HepG2 (cell line): ENCODE measurements around the gene BCAS3. TPM values are rescaled to one million over a fixed set of nuclear protein-coding genes. Genes with fewer than 3 reads are reported as not detected.

ENCODE experiments used
- CREB1 ChIP-seq, 2 experiments: fragments of 450-650 bp in 1 of 2; IDR thresholded peaks; 2 replicates each; pipeline ENCODE4 v1.6.1; 2016 to 2017; ENCODE audit warnings: control low read depth in 1 of 2, mild to moderate bottlenecking in 1 of 2, missing compliant biosample characterization in 1 of 2, missing genetic modification characterization in 1 of 2
- FOXA3 ChIP-seq: IDR thresholded peaks from 2 replicates; pipeline ENCODE4 v1.6.1; 2016; ENCODE audit warnings: missing genetic modification reagents, missing compliant biosample characterization
- HNF4G ChIP-seq, 2 experiments: sonication (generic) in 1 of 2; formaldehyde crosslinking in 1 of 2; IDR thresholded peaks; 2 replicates each; pipeline versions ENCODE4 v1.4.0 to v1.6.1; 2011 to 2020; ENCODE audit warnings: borderline replicate concordance in 2 of 2, low read depth in 2 of 2, mild to moderate bottlenecking in 2 of 2, low read length in 1 of 2, missing genetic modification reagents in 1 of 2, moderate library complexity in 1 of 2
- KLF11 ChIP-seq: IDR thresholded peaks from 2 replicates; pipeline ENCODE4 v1.6.1; 2016; ENCODE audit warnings: missing compliant biosample characterization
- MED13 ChIP-seq: sonication (generic); formaldehyde crosslinking; IDR thresholded peaks from 2 replicates; pipeline ENCODE4 v1.5.0; 2020; ENCODE audit warnings: missing genetic modification reagents
- MTA1 ChIP-seq: sonication (generic); formaldehyde crosslinking; IDR thresholded peaks from 2 replicates; pipeline ENCODE4 v1.4.0; 2020; ENCODE audit warnings: missing genetic modification reagents, mild to moderate bottlenecking, borderline replicate concordance
- TGIF2 ChIP-seq: IDR thresholded peaks from 2 replicates; pipeline ENCODE4 v1.6.1; 2016; ENCODE audit warnings: control low read depth, missing compliant biosample characterization
- ZNF143 ChIP-seq: sonication (generic); formaldehyde crosslinking; IDR thresholded peaks from 2 replicates; pipeline ENCODE4 v1.4.0; 2020; ENCODE audit warnings: missing genetic modification reagents
- ZNF17 ChIP-seq: sonication (generic); formaldehyde crosslinking; IDR thresholded peaks from 2 replicates; pipeline ENCODE4 v1.5.0; 2020; ENCODE audit warnings: mild to moderate bottlenecking, missing genetic modification reagents
- ZNF510 ChIP-seq: sonication (generic); formaldehyde crosslinking; IDR thresholded peaks from 2 replicates; pipeline ENCODE4 v1.4.0; 2020; ENCODE audit warnings: low read depth, mild to moderate bottlenecking, missing genetic modification reagents
- polyA plus RNA-seq, 8 experiments: library from polyadenylated mRNA; depleted of rRNA in 3 of 8; stranded (reverse) in 7 of 8; unstranded in 1 of 8; fragments of >200 nt; fragmentation: Illumina TruSeq in 4 of 8; extraction: Trizol in 4 of 8; gene quantifications; 2 replicates each; pipeline versions ENCODE4 v1.2.1 to v1.2.3, GENCODE V29; 2011 to 2016; ENCODE audit warnings: low read depth in 4 of 8, missing spikeins in 1 of 8, mixed read lengths in 1 of 8; ENCODE audit not compliant: insufficient read depth in 1 of 8
- total RNA-seq, 5 experiments: library from RNA; depleted of rRNA; stranded (reverse); fragments of >200 nt; fragmentation: Illumina TruSeq; extraction: Trizol; gene quantifications; 2 replicates each; pipeline ENCODE4 v1.2.3, GENCODE V29; 2016; ENCODE audit warnings: low read depth in 1 of 5
- TF ChIP-seq, protein P1 (sequence below): sonication (generic); formaldehyde crosslinking; IDR thresholded peaks from 2 replicates; pipeline ENCODE4 v1.4.0; 2020; ENCODE audit warnings: missing genetic modification reagents
- TF ChIP-seq, protein P2 (sequence below): sonication (generic); formaldehyde crosslinking; IDR thresholded peaks from 2 replicates; pipeline ENCODE4 v1.4.0; 2020; ENCODE audit warnings: mild to moderate bottlenecking, missing genetic modification reagents
- TF ChIP-seq, protein P3 (sequence below): sonication (generic); formaldehyde crosslinking; IDR thresholded peaks from 2 replicates; pipeline ENCODE4 v1.8.1; 2023; ENCODE audit warnings: mild to moderate bottlenecking, missing genetic modification reagents, borderline replicate concordance
- TF ChIP-seq, protein P4 (sequence below): sonication (generic); formaldehyde crosslinking; IDR thresholded peaks from 2 replicates; pipeline ENCODE4 v1.9.0; 2022; ENCODE audit warnings: low read depth, missing genetic modification reagents
- TF ChIP-seq, protein P5 (sequence below): sonication (generic); formaldehyde crosslinking; IDR thresholded peaks from 2 replicates; pipeline ENCODE4 v1.4.0; 2020; ENCODE audit warnings: mild to moderate bottlenecking, low read depth, missing genetic modification reagents
- TF ChIP-seq, protein P6 (sequence below): sonication (generic); formaldehyde crosslinking; conservative IDR thresholded peaks from 2 replicates; pipeline ENCODE4 v1.8.0; 2022; ENCODE audit warnings: mild to moderate bottlenecking, moderate library complexity, missing genetic modification reagents
- TF ChIP-seq, protein P7 (sequence below), 2 experiments: fragments of 450-650 bp in 1 of 2; sonication (generic) in 1 of 2; formaldehyde crosslinking; IDR thresholded peaks; 2 replicates each; pipeline versions ENCODE4 v1.5.0 to v1.8.0; 2020 to 2022; ENCODE audit warnings: mild to moderate bottlenecking in 1 of 2, missing genetic modification reagents in 1 of 2

BCAS3 gene
- total and polyA plus RNA-seq, 2 of the 13 experiments (the other 11 are each of a cell fraction or from before 2014, with no cell fraction given) = 10.7 to 11.2 TPM

DNA sequence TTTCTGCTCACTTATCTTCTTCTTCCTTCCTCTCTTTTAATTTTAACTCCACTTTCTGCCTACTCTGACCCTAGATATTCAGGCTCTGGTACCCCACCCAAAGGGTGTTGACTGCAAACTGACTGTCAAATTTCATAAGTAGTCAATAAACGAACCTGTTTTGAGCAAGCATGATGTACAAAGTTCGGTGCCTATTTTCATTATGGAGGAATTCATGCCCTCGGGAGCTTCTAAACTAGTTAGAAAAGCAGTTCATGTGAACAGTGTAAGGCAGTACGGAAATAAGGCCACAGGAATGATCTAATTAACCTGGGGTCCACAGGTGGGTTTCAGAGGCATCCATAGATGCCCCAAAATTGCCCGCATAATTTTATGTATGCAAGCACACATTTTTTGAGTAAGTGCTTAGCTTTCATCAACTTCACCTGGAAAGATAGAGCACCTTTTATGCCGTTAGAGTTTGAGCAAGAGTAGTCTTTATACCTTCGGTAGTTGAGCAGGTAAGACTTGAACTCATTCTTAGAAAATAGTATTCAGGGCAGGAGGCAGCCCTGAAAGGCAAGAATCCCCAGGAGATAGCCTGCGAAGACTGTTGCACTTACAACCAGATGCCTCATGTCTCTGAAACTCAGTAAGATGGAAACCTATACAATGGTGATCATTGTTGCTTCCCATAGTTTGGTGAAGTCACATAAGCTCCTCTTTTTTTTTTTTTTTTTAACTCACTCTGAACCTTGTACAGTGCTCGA lies 685.4 kb downstream of the BCAS3 start (continued):
- TF ChIP-seq, protein P1, sequence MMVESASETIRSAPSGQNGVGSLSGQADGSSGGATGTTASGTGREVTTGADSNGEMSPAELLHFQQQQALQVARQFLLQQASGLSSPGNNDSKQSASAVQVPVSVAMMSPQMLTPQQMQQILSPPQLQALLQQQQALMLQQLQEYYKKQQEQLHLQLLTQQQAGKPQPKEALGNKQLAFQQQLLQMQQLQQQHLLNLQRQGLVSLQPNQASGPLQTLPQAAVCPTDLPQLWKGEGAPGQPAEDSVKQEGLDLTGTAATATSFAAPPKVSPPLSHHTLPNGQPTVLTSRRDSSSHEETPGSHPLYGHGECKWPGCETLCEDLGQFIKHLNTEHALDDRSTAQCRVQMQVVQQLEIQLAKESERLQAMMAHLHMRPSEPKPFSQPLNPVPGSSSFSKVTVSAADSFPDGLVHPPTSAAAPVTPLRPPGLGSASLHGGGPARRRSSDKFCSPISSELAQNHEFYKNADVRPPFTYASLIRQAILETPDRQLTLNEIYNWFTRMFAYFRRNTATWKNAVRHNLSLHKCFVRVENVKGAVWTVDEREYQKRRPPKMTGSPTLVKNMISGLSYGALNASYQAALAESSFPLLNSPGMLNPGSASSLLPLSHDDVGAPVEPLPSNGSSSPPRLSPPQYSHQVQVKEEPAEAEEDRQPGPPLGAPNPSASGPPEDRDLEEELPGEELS (CRISPR knock-in tag) = peak; percentile 34; the same call in 1 of the 2 replicates
- TF ChIP-seq, protein P2, sequence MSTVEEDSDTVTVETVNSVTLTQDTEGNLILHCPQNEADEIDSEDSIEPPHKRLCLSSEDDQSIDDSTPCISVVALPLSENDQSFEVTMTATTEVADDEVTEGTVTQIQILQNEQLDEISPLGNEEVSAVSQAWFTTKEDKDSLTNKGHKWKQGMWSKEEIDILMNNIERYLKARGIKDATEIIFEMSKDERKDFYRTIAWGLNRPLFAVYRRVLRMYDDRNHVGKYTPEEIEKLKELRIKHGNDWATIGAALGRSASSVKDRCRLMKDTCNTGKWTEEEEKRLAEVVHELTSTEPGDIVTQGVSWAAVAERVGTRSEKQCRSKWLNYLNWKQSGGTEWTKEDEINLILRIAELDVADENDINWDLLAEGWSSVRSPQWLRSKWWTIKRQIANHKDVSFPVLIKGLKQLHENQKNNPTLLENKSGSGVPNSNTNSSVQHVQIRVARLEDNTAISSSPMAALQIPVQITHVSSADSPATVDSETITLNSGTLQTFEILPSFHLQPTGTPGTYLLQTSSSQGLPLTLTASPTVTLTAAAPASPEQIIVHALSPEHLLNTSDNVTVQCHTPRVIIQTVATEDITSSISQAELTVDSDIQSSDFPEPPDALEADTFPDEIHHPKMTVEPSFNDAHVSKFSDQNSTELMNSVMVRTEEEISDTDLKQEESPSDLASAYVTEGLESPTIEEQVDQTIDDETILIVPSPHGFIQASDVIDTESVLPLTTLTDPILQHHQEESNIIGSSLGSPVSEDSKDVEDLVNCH (CRISPR knock-in tag) = no peak
- TF ChIP-seq CREB1 (IDR thresholded peaks at IDR 0.05) = no peak
- peak; percentile 71 for TF ChIP-seq CREB1 (CRISPR knock-in tag; IDR thresholded peaks at IDR 0.05)
- TF ChIP-seq, protein P3, sequence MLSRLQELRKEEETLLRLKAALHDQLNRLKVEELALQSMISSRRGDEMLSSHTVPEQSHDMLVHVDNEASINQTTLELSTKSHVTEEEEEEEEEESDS (CRISPR knock-in tag) = 0 out of 2 replicates have a peak, but pooled peaks have one; percentile 46
- TF ChIP-seq ZNF143 (CRISPR knock-in tag) = no peak
- no peak for TF ChIP-seq ZNF17 (CRISPR knock-in tag)
- TF ChIP-seq, protein P4, sequence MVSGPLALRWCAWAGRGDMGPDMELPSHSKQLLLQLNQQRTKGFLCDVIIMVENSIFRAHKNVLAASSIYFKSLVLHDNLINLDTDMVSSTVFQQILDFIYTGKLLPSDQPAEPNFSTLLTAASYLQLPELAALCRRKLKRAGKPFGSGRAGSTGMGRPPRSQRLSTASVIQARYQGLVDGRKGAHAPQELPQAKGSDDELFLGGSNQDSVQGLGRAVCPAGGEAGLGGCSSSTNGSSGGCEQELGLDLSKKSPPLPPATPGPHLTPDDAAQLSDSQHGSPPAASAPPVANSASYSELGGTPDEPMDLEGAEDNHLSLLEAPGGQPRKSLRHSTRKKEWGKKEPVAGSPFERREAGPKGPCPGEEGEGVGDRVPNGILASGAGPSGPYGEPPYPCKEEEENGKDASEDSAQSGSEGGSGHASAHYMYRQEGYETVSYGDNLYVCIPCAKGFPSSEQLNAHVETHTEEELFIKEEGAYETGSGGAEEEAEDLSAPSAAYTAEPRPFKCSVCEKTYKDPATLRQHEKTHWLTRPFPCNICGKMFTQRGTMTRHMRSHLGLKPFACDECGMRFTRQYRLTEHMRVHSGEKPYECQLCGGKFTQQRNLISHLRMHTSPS (CRISPR knock-in tag) = no peak
- TF ChIP-seq, protein P5, sequence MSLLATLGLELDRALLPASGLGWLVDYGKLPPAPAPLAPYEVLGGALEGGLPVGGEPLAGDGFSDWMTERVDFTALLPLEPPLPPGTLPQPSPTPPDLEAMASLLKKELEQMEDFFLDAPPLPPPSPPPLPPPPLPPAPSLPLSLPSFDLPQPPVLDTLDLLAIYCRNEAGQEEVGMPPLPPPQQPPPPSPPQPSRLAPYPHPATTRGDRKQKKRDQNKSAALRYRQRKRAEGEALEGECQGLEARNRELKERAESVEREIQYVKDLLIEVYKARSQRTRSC (CRISPR knock-in tag) = no peak
- TF ChIP-seq MTA1 = no peak
- 0 out of 2 replicates have a peak, but pooled peaks have one; percentile 6 for TF ChIP-seq MED13 (CRISPR knock-in tag)
- TF ChIP-seq FOXA3 (CRISPR knock-in tag) = 0 out of 2 replicates have a peak, but pooled peaks have one; percentile 24
- peak; percentile 35; the same call in 1 of the 2 replicates for TF ChIP-seq KLF11 (CRISPR knock-in tag)
- TF ChIP-seq, protein P6, sequence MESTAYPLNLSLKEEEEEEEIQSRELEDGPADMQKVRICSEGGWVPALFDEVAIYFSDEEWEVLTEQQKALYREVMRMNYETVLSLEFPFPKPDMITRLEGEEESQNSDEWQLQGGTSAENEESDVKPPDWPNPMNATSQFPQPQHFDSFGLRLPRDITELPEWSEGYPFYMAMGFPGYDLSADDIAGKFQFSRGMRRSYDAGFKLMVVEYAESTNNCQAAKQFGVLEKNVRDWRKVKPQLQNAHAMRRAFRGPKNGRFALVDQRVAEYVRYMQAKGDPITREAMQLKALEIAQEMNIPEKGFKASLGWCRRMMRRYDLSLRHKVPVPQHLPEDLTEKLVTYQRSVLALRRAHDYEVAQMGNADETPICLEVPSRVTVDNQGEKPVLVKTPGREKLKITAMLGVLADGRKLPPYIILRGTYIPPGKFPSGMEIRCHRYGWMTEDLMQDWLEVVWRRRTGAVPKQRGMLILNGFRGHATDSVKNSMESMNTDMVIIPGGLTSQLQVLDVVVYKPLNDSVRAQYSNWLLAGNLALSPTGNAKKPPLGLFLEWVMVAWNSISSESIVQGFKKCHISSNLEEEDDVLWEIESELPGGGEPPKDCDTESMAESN = peak; percentile 5; the same call in 1 of the 2 replicates
- TF ChIP-seq TGIF2 (CRISPR knock-in tag) = 0 out of 2 replicates have a peak, but pooled peaks have one; percentile 22
- 0 out of 2 replicates have a peak, but pooled peaks have one; percentile 82 for TF ChIP-seq ZNF510 (CRISPR knock-in tag)
- peak; percentile 44 for TF ChIP-seq HNF4G (IDR thresholded peaks at IDR 0.05; ENCODE audit: borderline replicate concordance, low read depth, low read length)
- TF ChIP-seq HNF4G (CRISPR knock-in tag; IDR thresholded peaks at IDR 0.05; ENCODE audit: borderline replicate concordance, low read depth) = no peak
- TF ChIP-seq, protein P7, sequence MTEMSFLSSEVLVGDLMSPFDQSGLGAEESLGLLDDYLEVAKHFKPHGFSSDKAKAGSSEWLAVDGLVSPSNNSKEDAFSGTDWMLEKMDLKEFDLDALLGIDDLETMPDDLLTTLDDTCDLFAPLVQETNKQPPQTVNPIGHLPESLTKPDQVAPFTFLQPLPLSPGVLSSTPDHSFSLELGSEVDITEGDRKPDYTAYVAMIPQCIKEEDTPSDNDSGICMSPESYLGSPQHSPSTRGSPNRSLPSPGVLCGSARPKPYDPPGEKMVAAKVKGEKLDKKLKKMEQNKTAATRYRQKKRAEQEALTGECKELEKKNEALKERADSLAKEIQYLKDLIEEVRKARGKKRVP (CRISPR knock-in tag; IDR thresholded peaks at IDR 0.05) = 0 out of 4 replicates have a peak, but pooled peaks of 1 of the 2 experiments have one; percentile 4
